HPDE6-E6E7 (cell line): ENCODE data around the gene CUL5.
A peak's percentile ranks its signal among the peaks of the same experiment; 100 is the strongest.
"Not testable (repeated sequence)": the region's sequence is repeated elsewhere in the genome, so short reads cannot be mapped to it uniquely, and the experiment has no call there.

Experiments used
- DNase-seq: peaks from one replicate; pipeline ENCODE4 v3.0.0; 2011; ENCODE audit warnings: missing footprints; ENCODE audit errors: extremely low spot score

CUL5 gene

DNA sequence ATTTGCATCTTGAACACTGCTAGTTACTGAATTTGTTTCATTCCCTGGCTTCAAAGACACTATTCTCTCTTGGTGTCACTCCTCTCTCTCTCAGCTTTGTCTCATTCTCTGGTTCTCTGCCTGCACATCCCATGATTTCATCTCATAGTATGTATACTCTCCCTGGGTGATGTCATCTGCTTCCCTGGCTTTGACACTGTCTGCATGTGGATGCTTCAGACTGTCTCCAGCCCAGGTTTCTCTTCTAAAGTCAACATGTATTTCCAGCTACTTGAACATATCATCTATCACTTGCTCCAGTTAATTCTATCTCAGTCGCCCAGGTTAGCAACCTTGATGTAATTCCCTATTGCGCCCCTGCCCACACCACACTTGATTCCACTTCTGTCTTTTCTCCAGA, 103.4 kb downstream of the CUL5 start:
- DNase-seq, result no peak

DNA sequence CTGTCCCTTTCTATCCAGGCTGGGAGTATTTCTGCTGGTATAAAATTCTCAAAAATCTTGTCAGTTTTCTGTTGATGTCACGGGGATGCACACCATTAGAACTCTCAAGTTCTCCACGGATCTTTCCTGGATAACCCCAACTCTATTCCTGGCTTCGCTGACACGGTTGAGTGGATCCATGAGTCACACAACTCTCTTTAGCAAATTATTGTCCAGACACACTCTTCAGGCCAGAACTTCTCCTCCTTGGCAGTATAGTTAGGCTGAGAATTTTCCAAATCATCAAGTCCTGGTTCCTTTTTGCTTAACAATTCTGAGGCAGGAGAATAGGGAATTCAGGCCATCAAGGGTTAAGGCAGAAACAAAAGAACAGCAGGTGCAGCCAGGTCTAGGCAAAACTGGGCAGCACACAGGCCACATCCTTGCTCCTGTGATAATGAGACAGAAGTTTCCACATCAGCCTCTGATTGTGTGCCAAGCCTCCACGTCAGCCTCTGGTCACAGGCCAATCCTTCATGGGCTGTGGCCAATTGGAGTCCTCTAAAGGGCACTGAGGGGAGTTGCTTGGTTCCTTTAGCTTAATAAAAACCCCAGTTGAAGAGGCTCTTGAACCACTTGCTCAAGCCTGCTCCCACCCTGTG, 106.9 kb downstream of the CUL5 start:
- DNase-seq, result peak; percentile 25

DNA sequence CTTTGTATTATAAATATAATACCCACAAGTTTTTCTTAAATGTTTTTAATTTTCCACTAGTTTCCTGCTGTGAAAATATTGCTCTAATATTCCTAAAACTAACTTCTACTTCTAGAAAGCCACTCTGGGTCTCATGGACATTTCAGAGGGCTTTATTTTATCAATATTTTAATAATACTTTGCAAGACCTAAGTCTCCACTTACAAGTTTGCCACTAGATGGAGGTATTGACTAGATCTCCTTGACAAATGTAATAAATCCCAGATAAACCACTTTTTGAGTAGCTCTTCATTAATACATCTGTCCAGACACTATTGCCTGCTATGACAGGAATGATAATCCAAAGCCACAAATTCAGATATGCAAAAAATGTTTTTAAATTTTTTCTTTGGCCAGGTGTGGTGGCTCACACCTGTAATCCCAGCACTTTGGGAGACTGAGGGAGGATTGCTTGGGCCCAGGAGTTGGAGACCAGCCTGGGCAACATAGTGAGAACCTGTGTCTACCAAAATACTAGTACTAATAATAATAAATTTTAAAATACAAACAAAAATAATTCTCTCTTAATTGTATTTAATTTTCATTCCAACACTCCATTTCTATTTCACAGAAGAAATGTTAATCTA, 109.2 kb downstream of the CUL5 start:
- DNase-seq, result no peak

DNA sequence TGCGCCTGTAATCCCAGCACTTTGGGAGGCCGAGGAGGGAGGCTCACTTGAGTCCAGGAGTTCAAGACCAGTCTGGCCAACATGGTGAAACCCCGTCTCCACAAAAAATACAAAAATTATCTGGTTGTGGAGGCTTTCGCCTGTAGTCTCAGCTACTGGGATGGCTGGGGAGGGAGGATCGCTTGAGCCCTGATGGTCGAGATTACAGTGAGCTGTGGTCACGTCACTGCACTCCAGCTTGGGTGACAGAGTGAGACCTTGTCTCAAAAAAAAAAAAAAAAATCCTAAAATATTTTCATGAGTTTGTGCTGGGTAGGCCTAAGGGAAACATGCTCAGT, 112.2 kb downstream of the CUL5 start:
- DNase-seq, result not testable (repeated sequence)

DNA sequence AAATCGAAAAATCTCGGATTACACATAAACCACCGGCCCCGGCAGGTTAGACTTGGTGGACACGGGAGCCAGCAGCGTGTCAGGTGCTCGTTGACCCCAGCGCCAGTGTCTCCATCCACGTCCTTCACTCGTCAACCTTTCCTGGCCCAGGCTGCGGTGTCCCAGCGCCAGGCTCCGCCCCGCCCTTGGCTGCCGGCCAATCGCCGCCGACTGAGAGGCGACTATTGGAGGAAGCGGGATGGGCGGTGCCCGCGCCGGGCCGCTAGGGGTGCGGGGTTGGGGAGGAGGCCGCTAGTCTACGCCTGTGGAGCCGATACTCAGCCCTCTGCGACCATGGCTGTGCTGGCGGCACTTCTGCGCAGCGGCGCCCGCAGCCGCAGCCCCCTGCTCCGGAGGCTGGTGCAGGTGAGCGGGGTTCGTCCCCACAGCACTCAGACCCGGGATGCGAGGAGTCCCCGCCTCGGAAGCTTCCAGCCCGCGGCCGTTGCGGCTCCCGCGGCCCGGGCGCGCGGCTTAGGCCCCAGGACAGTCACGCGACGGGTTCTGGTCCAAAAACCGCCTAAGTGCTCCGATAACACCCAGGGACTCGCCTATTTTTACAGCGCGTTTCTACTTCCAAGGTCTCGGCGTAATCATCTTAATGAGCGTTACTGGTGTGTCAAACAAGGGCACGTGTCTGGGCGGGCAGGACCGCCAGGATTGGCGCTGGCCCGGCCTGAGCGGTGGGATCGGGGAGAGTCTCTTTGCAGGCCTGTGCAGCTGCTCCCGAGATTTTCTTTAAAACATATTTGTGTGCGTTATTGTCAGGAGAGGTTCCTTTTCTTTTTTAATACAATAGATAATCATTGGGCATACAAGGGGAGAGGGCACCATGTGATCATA, 112.8 kb downstream of the CUL5 start, which contains the start of gene ACAT1:
Gene ACAT1 (plus strand): TSS at position 294 of the 882 bp plus-strand sequence. CDS start 40 bp downstream, at position 334.
- DNase-seq, result peak; percentile 85

DNA sequence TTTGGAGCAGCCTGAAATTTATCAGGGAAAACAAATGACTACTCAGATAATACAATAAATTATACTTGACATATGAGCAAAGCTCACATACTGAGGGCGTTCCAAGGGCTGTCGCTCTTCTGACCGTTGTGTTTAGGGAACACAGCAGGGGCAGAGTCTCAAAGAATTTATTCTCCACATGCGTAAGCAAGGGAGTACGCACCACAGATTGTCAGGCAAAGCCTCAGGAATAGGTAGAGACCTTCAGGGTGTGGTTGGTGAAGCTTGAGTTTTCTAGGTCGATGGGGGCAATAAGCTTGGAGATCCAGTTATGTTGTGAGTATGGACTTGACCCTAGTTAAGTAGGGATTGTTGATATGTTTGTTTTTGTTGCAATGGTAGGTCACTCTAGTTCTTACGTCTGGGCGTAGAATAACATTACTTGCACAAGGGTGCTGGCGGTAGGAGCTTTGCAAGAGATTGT, 113.5 kb downstream of the CUL5 start:
- no peak for DNase-seq

DNA sequence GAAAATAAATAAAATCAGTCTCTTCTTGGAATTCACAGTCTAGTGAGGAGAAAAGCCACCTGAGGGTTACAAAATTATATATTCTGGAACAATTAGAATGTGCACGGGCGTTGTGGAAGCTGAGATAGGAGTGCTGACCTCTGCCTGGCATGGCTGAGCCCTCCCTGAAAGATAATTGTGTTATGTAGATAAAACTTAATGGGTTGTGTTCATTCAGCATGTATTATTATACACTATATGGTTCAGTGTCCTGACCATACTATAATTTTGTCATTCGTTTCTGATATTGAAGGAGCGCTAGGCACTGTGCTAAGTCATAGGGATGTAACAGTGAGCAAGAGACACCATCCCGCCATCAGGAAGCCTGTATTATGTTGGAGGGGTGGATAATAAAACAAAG, 116.4 kb downstream of the CUL5 start:
- no peak for DNase-seq

DNA sequence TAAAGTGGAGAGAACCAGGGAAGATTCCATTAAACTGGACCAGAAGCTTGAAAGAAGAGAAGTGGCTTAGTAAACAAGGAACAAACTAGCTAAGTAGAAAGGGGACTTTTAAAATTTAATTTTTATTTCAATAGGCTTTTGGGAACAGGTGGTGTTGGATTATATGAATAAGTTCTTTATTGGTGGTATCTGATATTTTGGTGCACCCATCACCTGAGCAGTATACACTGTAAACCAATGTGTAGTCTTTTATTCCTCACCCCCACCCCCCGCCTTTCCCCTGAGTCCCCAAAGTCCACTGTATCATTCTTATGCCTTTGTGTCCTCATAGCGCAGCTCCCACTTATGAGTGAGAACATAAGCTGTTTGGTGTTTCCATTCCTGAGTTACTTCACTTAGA, 120.1 kb downstream of the CUL5 start:
- no peak for DNase-seq

DNA sequence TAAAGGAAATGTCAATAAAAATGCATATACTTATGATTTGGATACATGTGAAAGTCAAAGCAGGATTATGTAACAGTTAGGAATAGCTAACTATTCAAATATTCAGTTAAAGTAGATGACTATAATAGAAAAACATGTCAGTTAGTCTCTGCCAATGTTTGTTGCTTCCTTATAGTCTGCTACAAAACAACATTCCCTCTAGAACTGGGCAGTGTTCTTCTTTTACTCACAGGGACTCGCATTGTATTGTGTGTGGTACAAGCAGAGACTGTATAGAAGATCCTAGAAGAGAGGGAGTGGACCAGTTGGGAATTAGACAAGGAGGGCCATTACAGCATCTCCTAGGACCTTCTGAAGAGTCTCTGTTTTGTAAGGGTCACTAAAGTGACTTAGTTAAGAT, 123.3 kb downstream of the CUL5 start:
- DNase-seq, result no peak

DNA sequence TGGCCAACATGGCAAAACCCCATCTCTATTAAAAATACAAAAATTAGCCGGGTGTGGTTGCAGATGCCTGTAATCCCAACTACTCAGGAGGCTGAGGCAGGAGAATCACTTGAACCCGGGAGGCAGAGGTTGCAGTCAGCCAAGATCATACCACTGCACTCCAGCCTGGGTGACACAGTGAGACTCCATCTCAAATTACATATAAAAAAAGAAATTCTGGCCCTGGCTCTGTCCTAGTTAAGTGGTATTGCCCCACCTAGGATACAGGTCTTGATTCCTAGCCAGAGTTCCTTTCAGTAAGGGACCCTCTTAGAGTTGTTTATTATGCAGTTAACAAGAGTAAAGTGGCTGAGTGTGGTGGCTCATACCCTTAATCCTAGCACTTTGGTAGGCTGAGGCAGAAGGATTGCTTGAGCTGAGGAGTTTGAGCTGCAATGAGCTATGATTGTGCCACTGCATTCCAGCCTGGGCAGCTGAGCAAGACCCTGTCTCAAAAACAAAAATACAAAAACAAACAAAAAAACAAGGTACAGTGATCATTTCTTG, 124.4 kb downstream of the CUL5 start:
- DNase-seq, result not testable (repeated sequence)

DNA sequence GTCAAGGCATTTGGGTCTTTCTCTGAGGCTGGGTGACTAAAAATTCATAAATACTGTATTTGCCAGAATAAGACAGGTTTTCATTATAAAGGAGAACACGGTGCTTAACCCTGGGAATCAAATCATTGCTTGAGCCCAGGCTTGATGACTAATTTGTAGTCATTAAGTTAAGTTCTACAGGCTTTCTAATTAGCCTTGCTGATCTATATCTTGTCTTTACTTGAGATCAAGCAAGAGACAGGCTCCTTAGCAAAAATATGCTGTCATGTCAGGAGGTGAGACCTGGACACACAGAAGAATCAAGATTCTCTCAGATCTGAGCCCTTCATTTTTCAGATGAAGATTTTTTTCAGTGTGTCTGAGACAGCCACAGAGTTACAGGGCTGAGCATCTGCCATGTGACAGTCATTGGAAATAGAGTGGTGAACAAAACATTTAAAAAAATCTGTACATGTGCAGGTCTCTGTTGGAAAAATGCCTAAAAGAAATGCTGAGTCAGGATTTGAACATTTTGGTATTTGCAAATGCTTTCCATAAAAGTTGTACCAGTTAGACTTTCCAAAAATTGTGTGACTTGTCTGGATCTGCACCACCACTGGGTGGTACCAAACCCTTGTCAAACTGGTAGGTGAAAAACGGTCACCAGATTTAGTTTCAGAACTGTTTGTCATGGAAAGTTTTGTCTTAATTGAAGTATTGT, 127.3 kb downstream of the CUL5 start:
- no peak for DNase-seq

DNA sequence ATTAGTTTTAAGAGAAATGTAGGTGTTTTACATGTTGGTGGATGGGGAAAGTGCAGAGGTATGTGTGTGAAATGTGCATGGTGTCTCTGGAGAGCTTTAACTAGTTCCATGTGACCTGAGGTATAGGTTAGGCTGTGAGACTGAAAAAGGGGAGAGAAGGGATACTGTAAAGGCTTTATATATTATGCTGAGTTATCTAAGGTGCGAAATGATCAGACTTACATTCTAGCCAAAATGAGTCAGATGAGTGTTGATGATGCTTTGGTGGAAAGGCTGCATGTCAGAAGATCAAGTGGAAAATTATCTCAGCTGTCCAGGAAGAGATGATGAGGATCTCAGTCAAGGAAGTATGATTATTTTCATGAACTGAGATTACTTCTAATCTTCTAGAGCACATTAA, 128.5 kb downstream of the CUL5 start:
- no peak for DNase-seq

DNA sequence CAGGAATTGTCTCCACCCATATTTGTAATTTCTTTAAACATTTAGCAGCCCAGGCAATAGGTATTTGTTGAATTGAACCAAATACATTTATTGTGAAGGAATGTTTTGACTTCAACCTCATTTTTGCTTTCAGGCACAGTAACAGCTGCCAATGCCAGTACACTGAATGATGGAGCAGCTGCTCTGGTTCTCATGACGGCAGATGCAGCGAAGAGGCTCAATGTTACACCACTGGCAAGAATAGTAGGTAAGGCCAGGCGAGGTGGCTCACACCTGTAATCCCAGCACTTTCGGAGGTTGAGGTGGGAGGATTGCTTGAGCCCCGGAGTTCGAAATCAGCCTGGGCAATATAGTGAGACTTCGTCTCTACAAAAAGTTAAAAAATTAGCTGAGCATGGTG, 133.6 kb downstream of the CUL5 start:
- no peak for DNase-seq

DNA sequence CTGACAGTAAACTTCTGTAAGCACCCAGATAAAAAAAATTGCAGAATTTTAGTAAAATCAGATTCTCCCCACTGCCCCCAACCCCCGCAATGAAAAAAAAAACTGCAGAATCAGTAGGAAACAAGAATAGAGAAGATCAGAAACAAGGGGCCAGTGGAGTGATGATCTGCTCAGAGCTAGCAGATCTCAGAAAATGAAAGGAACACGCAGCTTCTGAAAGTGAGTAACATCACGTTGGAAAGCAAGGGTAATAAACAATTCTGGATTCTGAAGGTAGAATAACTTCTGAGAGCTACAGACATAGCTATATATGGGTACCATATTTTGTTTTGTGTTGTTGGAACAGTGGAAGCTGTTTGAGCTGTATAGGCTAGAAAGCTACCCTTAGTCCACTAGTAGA, 135.9 kb downstream of the CUL5 start:
- DNase-seq, result no peak

DNA sequence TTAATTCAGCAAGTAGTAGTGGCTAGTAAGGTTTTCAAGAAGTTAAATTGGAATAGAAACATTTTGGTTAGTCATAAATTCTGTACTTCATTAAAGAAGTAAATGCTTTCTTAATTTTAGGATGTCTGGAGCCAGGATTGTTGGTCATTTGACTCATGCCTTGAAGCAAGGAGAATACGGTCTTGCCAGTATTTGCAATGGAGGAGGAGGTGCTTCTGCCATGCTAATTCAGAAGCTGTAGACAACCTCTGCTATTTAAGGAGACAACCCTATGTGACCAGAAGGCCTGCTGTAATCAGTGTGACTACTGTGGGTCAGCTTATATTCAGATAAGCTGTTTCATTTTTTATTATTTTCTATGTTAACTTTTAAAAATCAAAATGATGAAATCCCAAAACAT, 138.5 kb downstream of the CUL5 start:
- no peak for DNase-seq

DNA sequence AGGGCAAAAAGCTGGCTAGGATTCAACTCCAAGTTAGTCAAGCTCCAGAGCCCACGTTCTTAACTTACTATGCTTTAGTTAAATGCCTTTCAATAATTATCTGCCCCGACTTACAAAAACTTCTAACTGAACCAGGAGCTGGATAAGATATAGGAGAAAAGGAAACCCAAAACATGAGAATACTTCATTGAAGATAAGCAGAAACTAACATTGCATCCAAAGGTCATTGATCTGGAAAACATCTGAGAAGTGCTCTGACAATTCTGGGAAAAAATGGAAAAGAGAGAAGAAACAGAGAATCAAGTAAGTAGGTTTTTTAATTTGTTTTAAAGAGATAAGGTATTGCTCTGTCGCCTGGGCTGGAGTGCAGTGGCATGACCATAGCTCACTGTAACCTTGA, 139.9 kb downstream of the CUL5 start:
- no peak for DNase-seq

DNA sequence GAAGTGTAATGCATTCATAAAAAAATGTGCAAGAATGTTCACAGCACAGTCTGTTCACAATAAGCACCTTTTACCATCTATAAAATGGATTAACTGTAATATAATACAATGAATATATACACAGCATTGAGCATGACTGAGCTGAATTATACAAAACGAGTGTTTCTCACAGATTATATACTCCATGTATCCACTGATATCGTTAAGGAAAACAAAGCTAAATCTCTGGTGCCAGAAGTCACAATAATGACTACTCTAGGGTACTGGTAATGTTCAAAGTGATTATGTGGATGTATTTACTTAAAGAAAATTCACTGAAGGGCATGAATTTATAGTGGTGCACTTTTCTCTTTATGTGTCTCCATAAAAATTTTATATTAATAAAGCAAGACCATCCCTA, 145.9 kb downstream of the CUL5 start:
- no peak for DNase-seq
